Stimulated activated CD8-positive, alpha-beta memory T cell treated with anti-CD3 and anti-CD28 coated beads, Interleukin-12 subunit alpha, Interleukin-12 subunit beta, amount 100 ng/mL, for 24 hours (primary cell): ENCODE measurements around the gene OR2C1.

Source experiments
- DNase-seq: peaks from one replicate; pipeline ENCODE4 v3.0.0-alpha.2; 2020; ENCODE audit errors: extremely low read depth

Gene OR2C1

GRCh38 chr16:3400446-3400778, 44.7 kb downstream of the OR2C1 start:
- peak; percentile 3 for DNase-seq

DNA sequence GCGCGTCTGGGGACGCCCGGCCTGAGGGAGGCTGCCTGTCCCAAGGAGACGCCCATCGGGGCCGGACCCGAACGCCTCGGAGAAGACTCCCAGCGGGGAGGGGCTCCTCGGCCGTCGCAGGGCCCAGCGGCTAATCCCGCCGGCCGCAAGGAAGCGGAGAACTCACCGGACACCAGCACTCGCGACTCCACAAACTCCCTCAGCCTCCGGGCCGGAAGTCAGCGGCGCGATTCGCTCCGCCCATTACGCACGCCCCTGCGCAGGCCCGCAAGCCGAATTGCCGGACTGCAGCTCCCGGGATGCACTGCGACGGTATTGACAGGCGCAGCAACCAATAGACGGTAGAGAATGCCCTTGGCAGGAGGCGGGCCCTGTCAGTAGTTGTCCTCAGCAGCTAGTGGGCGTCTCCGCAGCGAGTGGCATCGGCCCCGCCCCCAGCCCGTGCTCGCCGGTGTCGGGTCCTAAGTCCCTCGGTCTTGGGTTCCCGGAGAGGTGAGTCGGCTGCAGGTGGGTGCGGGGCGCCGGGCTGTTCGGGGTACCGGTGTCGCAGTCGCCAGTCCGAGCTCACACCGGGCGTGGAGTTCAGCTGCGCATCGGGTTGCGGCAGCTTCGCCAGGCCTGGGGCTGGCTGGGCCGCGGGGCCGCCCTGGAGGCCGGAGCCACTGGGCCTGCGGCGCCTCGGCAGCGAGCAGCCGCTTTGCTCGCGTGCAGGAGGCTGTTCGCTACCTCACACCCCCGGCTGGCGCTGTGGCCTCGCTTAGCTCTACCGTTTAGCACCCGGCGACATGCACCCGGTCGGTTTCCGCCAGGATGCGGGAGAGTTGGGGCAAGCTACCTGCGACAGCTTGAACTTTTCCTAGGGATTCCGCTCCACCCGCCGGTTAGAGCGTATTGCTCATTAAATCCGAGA, 45.3 kb downstream of the OR2C1 start, which contains the start of the genes ZNF174 and ZSCAN32:
Gene ZNF174, plus strand, starts transcription at position 437 of the 910 bp plus-strand sequence. CDS start 790 bp downstream, outside the sequence.
Gene ZSCAN32, minus strand, starts transcription at position 226 of the 910 bp plus-strand sequence. CDS start 3,447 bp downstream, outside the sequence.
- DNase-seq = peak; percentile 95

DNA sequence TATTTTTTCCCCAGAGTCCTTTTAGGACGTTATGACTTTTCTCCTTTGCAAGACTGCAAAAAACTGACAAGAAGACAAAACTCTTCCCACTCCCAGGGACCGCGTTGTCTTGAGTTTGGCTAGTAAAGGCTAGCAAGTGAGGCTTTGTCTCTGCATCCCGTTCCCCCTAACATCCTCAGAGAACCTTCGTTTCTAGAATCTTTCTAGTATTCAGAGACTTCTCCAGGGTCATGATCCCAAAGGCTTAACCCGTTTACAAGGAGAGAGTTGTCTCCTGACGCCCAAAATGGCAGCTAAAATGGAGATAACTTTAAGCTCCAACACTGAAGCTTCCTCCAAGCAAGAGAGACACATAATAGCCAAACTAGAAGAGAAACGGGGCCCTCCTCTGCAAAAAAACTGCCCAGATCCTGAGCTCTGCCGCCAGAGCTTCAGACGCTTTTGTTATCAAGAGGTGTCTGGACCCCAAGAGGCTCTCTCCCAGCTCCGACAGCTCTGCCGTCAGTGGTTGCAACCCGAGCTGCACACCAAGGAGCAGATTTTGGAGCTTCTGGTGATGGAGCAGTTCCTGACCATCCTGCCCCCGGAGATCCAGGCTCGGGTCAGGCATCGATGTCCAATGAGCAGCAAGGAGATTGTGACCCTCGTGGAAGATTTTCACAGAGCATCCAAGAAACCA, 46.2 kb downstream of the OR2C1 start:
- DNase-seq = no peak
